Peyer's patch (tissue), 4 donors: ENCODE results near the gene DLK1. TPM values are rescaled to one million over a fixed set of nuclear protein-coding genes. Genes with fewer than 3 reads are reported as not detected.
A peak's percentile ranks its signal among the peaks of the same experiment; 100 is the strongest.

Experiments
- DNase-seq, 3 donors: peaks; one replicate each; pipeline ENCODE4 v3.0.0-alpha.2; 2017 to 2019
- H3K27ac ChIP-seq, 4 donors: fragments of 200-600 bp; sonication (generic); one replicate each; pipeline ENCODE4 v1.5.1; 2016 to 2019
- H3K27me3 ChIP-seq, 2 donors: fragments of 200-600 bp; sonication (generic); one replicate each; pipeline ENCODE4 v1.5.1; 2019
- H3K36me3 ChIP-seq, 3 donors: fragments of 200-600 bp; sonication (generic); one replicate each; pipeline ENCODE4 v1.5.1; 2016 to 2019
- H3K4me1 ChIP-seq, 4 donors: fragments of 200-600 bp; sonication (generic); one replicate each; pipeline ENCODE4 v1.5.1; 2016 to 2019
- H3K4me3 ChIP-seq, 4 donors: fragments of 200-600 bp; sonication (generic); 1 replicate in 3 of 4; 2 replicates in 1 of 4; pipeline ENCODE4 v1.5.1; 2016 to 2019; ENCODE audit warnings: mild to moderate bottlenecking in 1 of 4
- H3K9me3 ChIP-seq, 4 donors: fragments of 200-600 bp; sonication (generic); one replicate each; pipeline ENCODE4 v1.5.1; 2016 to 2019; ENCODE audit warnings: mild to moderate bottlenecking in 1 of 4
- POLR2A ChIP-seq, 2 donors: fragments of 450-650 bp; IDR thresholded peaks; one replicate each; pipeline ENCODE4 v1.5.1; 2017; ENCODE audit warnings: antibody characterized with exemption in 2 of 2, mild to moderate bottlenecking in 2 of 2, moderate library complexity in 2 of 2
- total RNA-seq, 4 donors: library from RNA; depleted of rRNA; stranded (reverse); fragments of >200 nt; gene quantifications; one replicate each; pipeline ENCODE4 v1.1.0, GENCODE V29; 2016
- TF ChIP-seq, protein P1 (sequence below), 6 experiments: fragments of 450-650 bp in 4 of 6; fragments of 200-600 bp in 2 of 6; sonication (generic) in 1 of 6; IDR thresholded peaks; one replicate each; pipeline ENCODE4 v1.5.1; 2017 to 2019; ENCODE audit warnings: antibody characterized with exemption in 6 of 6, mild to moderate bottlenecking in 3 of 6, moderate library complexity in 1 of 6

DLK1 gene
- total RNA-seq, 4 donors from 2014 or later = not detected

- TF ChIP-seq POLR2A (IDR thresholded peaks at IDR 0.05) = no peak
- TF ChIP-seq, protein P1, sequence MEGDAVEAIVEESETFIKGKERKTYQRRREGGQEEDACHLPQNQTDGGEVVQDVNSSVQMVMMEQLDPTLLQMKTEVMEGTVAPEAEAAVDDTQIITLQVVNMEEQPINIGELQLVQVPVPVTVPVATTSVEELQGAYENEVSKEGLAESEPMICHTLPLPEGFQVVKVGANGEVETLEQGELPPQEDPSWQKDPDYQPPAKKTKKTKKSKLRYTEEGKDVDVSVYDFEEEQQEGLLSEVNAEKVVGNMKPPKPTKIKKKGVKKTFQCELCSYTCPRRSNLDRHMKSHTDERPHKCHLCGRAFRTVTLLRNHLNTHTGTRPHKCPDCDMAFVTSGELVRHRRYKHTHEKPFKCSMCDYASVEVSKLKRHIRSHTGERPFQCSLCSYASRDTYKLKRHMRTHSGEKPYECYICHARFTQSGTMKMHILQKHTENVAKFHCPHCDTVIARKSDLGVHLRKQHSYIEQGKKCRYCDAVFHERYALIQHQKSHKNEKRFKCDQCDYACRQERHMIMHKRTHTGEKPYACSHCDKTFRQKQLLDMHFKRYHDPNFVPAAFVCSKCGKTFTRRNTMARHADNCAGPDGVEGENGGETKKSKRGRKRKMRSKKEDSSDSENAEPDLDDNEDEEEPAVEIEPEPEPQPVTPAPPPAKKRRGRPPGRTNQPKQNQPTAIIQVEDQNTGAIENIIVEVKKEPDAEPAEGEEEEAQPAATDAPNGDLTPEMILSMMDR (IDR thresholded peaks at IDR 0.05) = no peak
- Histone ChIP-seq H3K4me3 (no peak overlapping the region), H3K9me3 (no peaks in the 10 kb centered on the region), H3K27ac (no peak overlapping the region), H3K36me3 (no peaks in the 10 kb centered on the region), H3K27me3 (no peaks in the 10 kb centered on the region), H3K4me1 (no peaks in the 10 kb centered on the region)
- DNase-seq = no peak
These were observed 48.7 kb downstream of the DLK1 start for GRCh38 chr14:100775351-100775830.

GRCh38 chr14:100775831-100776591 lies 49.3 kb downstream of the DLK1 start:
- Histone ChIP-seq H3K4me1 (no peaks in the 10 kb centered on the region), H3K27ac (no peak overlapping the region), H3K27me3 (no peaks in the 10 kb centered on the region), H3K9me3 (no peaks in the 10 kb centered on the region), H3K36me3 (no peaks in the 10 kb centered on the region), H3K4me3 (no peak overlapping the region)
- TF ChIP-seq, protein P1 (IDR thresholded peaks at IDR 0.05) = no peak
- no peak for TF ChIP-seq POLR2A (IDR thresholded peaks at IDR 0.05)
- DNase-seq = peak in 1 of 3 donors; percentile 34

DNA sequence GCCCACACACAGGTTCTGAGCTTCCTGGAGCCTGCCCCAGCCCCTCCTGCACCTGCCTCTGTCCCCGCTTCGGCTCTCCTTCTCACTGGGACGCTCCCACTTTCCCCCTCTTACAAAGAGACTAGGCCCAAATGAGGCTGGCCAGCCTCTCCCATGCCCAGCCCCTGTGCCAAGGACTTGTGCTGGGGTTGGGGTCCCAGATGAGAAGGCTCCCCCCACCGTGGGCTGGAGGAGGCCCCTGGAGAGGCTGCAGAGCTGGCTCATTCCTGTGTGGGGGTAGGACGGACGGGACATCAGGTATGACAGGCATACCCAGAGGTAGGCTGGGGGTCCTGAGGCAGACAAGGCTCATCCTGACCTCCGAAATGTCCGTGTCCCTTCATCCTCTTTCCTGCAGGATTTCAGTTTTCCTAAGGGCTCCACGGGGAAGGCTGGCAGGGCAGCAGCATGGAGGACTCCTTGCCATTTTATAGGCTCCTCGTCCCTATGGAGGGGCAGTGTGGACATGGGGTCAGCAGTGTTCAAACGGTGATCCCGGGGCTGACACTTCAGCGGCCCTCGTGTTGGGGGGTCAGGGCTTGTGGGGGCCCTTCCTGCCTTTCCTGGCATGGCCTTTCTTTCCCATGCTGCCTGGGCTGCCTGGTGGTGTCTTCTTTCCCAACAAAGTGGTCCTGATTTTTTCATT lies 50.1 kb downstream of the DLK1 start:
- no peak overlapping the region for H3K27ac ChIP-seq
- peak in 1 of 3 donors; percentile 24 for DNase-seq

GRCh38 chr14:100777366-100777817 lies 50.7 kb downstream of the DLK1 start:
- H3K27me3 ChIP-seq = no peaks in the 10 kb centered on the region
- no peaks in the 10 kb centered on the region for H3K9me3 ChIP-seq
- TF ChIP-seq, protein P1 (IDR thresholded peaks at IDR 0.05) = no peak
- TF ChIP-seq POLR2A (IDR thresholded peaks at IDR 0.05) = no peak
- no peak overlapping the region for H3K27ac ChIP-seq
- H3K4me3 ChIP-seq = no peak overlapping the region
- H3K4me1 ChIP-seq = no peaks in the 10 kb centered on the region
- peak in 1 of 3 donors; percentile 8 for DNase-seq
- no peaks in the 10 kb centered on the region for H3K36me3 ChIP-seq

More for the DNA sequence above, 50.1 kb downstream of the DLK1 start:
- no peaks in the 10 kb centered on the region for H3K36me3 ChIP-seq
- TF ChIP-seq POLR2A (IDR thresholded peaks at IDR 0.05) = no peak
- TF ChIP-seq, protein P1 (IDR thresholded peaks at IDR 0.05) = no peak
- H3K27me3 ChIP-seq = no peaks in the 10 kb centered on the region
- H3K4me3 ChIP-seq = no peak overlapping the region
- no peaks in the 10 kb centered on the region for H3K9me3 ChIP-seq
- H3K4me1 ChIP-seq = no peaks in the 10 kb centered on the region

DNA sequence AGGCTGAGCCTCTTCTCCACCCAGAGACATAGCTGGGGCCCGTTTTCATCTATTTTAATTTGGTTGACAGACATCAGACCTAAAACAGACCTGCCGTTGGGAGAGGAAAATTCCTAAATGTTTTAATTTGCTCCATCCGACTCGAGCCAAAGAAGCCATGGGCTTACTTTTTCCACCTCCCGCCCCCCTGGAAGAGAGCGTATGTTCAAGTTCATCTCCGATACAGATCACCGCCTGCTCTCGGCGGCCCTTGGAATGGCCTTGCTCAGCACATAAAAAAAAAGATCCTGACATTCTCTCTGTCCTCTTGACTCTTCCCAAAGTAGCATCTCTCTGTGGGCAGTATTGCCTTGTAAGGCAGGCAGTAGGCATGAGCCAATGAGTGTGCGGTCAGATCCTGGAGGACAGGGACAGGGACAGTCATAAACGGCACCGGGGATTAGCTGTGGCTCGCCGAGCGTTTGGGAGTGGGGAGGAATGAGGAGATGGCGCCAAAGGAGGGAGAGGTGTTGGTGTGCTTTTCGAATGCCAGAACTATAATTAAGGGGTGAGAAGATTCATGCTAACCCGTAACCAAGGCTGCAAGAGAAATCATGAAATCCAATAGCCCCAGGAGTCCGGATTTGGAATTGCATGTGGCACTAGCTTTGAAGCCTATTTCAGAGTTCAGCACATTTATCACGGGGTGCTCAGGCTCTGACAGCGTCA lies 51.3 kb downstream of the DLK1 start:
- DNase-seq = peak in 1 of 3 donors; percentile 14
- no peaks in the 10 kb centered on the region for H3K9me3 ChIP-seq
- no peaks in the 10 kb centered on the region for H3K36me3 ChIP-seq
- H3K4me3 ChIP-seq = no peak overlapping the region
- H3K27ac ChIP-seq = no peak overlapping the region
- H3K27me3 ChIP-seq = no peaks in the 10 kb centered on the region
- no peak for TF ChIP-seq POLR2A (IDR thresholded peaks at IDR 0.05)
- TF ChIP-seq, protein P1 (IDR thresholded peaks at IDR 0.05) = no peak
- H3K4me1 ChIP-seq = no peaks in the 10 kb centered on the region
